ENCODE results near the gene PPM1H. TPM values are rescaled to one million over a fixed set of nuclear protein-coding genes. Genes with fewer than 3 reads are reported as not detected.

Gene PPM1H
- total RNA-seq, 1 experiment from 2014 or later, result 12.0 TPM

GRCh38 chr12:62681306-62681705, 253.6 kb downstream of the PPM1H start:
- POLR2A ChIA-PET (ENCODE audit: unreplicated experiment), result no interaction called here
- CTCF ChIA-PET, result no interaction called here
- no peaks in the 10 kb centered on the region for H4K20me1 ChIP-seq (ENCODE audit: low read length)

GRCh38 chr12:62679608-62680007, 255.3 kb downstream of the PPM1H start:
- no TSS peak for BruUV-seq (replicated peaks)
- no peak overlapping the region for H2AFZ ChIP-seq (ENCODE audit: low read length)
- POLR2A ChIA-PET (ENCODE audit: unreplicated experiment), result no interaction called here
- DNase-seq (no peak), ATAC-seq (no peak)
- intact Hi-C loops (cut with micrococcal nuclease), result no loop called here
- H4K20me1 ChIP-seq (ENCODE audit: low read length), result no peaks in the 10 kb centered on the region
- H3K36me3 ChIP-seq (ENCODE audit: low read depth, low read length), result peaks cover 13% of the 10 kb centered on the region; the same call in 1 of the 2 replicates
- no peaks in the 10 kb centered on the region for H3K27me3 ChIP-seq (ENCODE audit: low read length)
- no peaks in the 10 kb centered on the region for H3K79me2 ChIP-seq (ENCODE audit: low read length)
- H3K4me1 ChIP-seq (ENCODE audit: insufficient read depth, low read length), result no peaks in the 10 kb centered on the region
- no peak overlapping the region for H3K9ac ChIP-seq (ENCODE audit: low read length)
- CTCF ChIA-PET, result no interaction called here
- H3K9me2 ChIP-seq (replicated peaks; ENCODE audit: low read length), result no peaks in the 10 kb centered on the region
- no peaks in the 10 kb centered on the region for H3K9me3 ChIP-seq (ENCODE audit: low read length)
- no peak overlapping the region for H3K27ac ChIP-seq (ENCODE audit: low read length)
- H3K4me2 ChIP-seq (ENCODE audit: low read length), result no peak overlapping the region
- no peaks in the 10 kb centered on the region for H3F3A ChIP-seq (ENCODE audit: low read length, unreplicated experiment)
- TF ChIP-seq EZH2 (IDR thresholded peaks at IDR 0.05; ENCODE audit: low read length, unreplicated experiment), result no peak
- TF ChIP-seq EZH2phosphoT487 (IDR thresholded peaks at IDR 0.05; ENCODE audit: borderline replicate concordance, low read length), result no peak
- no peak for TF ChIP-seq CTCF (conservative IDR thresholded peaks at IDR 0.05; ENCODE audit: low read depth, low read length)
- no peak overlapping the region for H3K4me3 ChIP-seq (ENCODE audit: low read length)

More at GRCh38 chr12:62681306-62681705, 253.6 kb downstream of the PPM1H start:
- Histone ChIP-seq H3K79me2 (ENCODE audit: low read length) (no peaks in the 10 kb centered on the region), H3K36me3 (ENCODE audit: low read depth, low read length) (peaks cover 7% of the 10 kb centered on the region; the same call in 1 of the 2 replicates), H3K4me1 (ENCODE audit: insufficient read depth, low read length) (no peaks in the 10 kb centered on the region), H3K27ac (ENCODE audit: low read length) (no peak overlapping the region), H2AFZ (ENCODE audit: low read length) (no peak overlapping the region), H3K9ac (ENCODE audit: low read length) (no peak overlapping the region), H3K27me3 (ENCODE audit: low read length) (no peaks in the 10 kb centered on the region), H3K4me2 (ENCODE audit: low read length) (no peak overlapping the region), H3K4me3 (ENCODE audit: low read length) (no peak overlapping the region), H3K9me3 (ENCODE audit: low read length) (no peaks in the 10 kb centered on the region), H3F3A (ENCODE audit: low read length, unreplicated experiment) (no peaks in the 10 kb centered on the region), H3K9me2 (replicated peaks; ENCODE audit: low read length) (no peaks in the 10 kb centered on the region)
- BruUV-seq (replicated peaks), result no TSS peak
- ATAC-seq, result no peak
- TF ChIP-seq EZH2phosphoT487 (IDR thresholded peaks at IDR 0.05; ENCODE audit: borderline replicate concordance, low read length), result no peak
- no peak for TF ChIP-seq CTCF (conservative IDR thresholded peaks at IDR 0.05; ENCODE audit: low read depth, low read length)
- no peak for TF ChIP-seq EZH2 (IDR thresholded peaks at IDR 0.05; ENCODE audit: low read length, unreplicated experiment)
- intact Hi-C loops (cut with micrococcal nuclease), result no loop called here
- no peak for DNase-seq

GRCh38 chr12:62677355-62677754, 257.6 kb downstream of the PPM1H start:
- CTCF ChIA-PET, result no interaction called here

More at GRCh38 chr12:62677355-62677754, 257.6 kb downstream of the PPM1H start:
- no peaks in the 10 kb centered on the region for H3K9me2 ChIP-seq (replicated peaks; ENCODE audit: low read length)
- H3K4me2 ChIP-seq (ENCODE audit: low read length), result no peak overlapping the region
- no peak overlapping the region for H2AFZ ChIP-seq (ENCODE audit: low read length)
- DNase-seq (no peak), ATAC-seq (no peak)
- H3K4me1 ChIP-seq (ENCODE audit: insufficient read depth, low read length), result no peaks in the 10 kb centered on the region
- H3K27me3 ChIP-seq (ENCODE audit: low read length), result no peaks in the 10 kb centered on the region
- H3F3A ChIP-seq (ENCODE audit: low read length, unreplicated experiment), result no peaks in the 10 kb centered on the region
- no peaks in the 10 kb centered on the region for H3K79me2 ChIP-seq (ENCODE audit: low read length)
- POLR2A ChIA-PET (ENCODE audit: unreplicated experiment), result no interaction called here
- H3K9me3 ChIP-seq (ENCODE audit: low read length), result no peaks in the 10 kb centered on the region
- no TSS peak for BruUV-seq (replicated peaks)
- intact Hi-C loops (cut with micrococcal nuclease), result no loop called here
- no peak overlapping the region for H3K4me3 ChIP-seq (ENCODE audit: low read length)
- H3K36me3 ChIP-seq (ENCODE audit: low read depth, low read length), result peaks cover 13% of the 10 kb centered on the region; the same call in 1 of the 2 replicates
- no peak overlapping the region for H3K27ac ChIP-seq (ENCODE audit: low read length)
- no peaks in the 10 kb centered on the region for H4K20me1 ChIP-seq (ENCODE audit: low read length)
- H3K9ac ChIP-seq (ENCODE audit: low read length), result no peak overlapping the region
- TF ChIP-seq CTCF (conservative IDR thresholded peaks at IDR 0.05; ENCODE audit: low read depth, low read length) (no peak), EZH2 (IDR thresholded peaks at IDR 0.05; ENCODE audit: low read length, unreplicated experiment) (no peak), EZH2phosphoT487 (IDR thresholded peaks at IDR 0.05; ENCODE audit: borderline replicate concordance, low read length) (no peak)
